Osteoblast (primary cell): ENCODE data around the gene MACF1. TPM values are rescaled to one million over a fixed set of nuclear protein-coding genes. Genes with fewer than 3 reads are reported as not detected.

Experiments
- DNase-seq: peaks from one replicate; pipeline ENCODE4 v3.0.0; 2011; ENCODE audit warnings: low spot score, mixed read lengths; ENCODE audit not compliant: insufficient read length; ENCODE audit errors: missing footprints
- H2AFZ ChIP-seq: 2 replicates; pipeline ENCODE4 v1.6.0; 2011; ENCODE audit warnings: mild to moderate bottlenecking, low read length
- H3K27ac ChIP-seq: 2 replicates; pipeline ENCODE4 v1.5.1; 2011; ENCODE audit warnings: mild to moderate bottlenecking, low read depth, low read length, moderate library complexity
- H3K27me3 ChIP-seq: 2 replicates; pipeline ENCODE4 v1.6.0; 2012; ENCODE audit warnings: mild to moderate bottlenecking, control low read depth, inconsistent platforms, low read length, moderate library complexity; ENCODE audit not compliant: insufficient read depth
- H3K36me3 ChIP-seq: 2 replicates; pipeline ENCODE4 v1.5.1; 2011; ENCODE audit warnings: mild to moderate bottlenecking, low read length, control low read depth, moderate library complexity; ENCODE audit not compliant: insufficient read depth
- H3K4me1 ChIP-seq: 2 replicates; pipeline ENCODE4 v1.5.1; 2011; ENCODE audit warnings: mild to moderate bottlenecking, low read length, control low read depth, moderate library complexity; ENCODE audit not compliant: insufficient read depth
- H3K4me2 ChIP-seq: 2 replicates; pipeline ENCODE4 v1.6.0; 2011; ENCODE audit warnings: mild to moderate bottlenecking, low read length; ENCODE audit not compliant: insufficient read depth
- H3K4me3 ChIP-seq: fragments of 200-600 bp; sonication (generic); 3 replicates; pipeline ENCODE4 v1.5.1; 2012; ENCODE audit warnings: mild to moderate bottlenecking, low read length, inconsistent platforms; ENCODE audit not compliant: insufficient read depth
- H3K79me2 ChIP-seq: 2 replicates; pipeline ENCODE4 v1.6.0; 2012; ENCODE audit warnings: mild to moderate bottlenecking, low read length, control low read depth, inconsistent platforms; ENCODE audit not compliant: insufficient read depth
- H3K9me3 ChIP-seq: 2 replicates; pipeline ENCODE4 v1.5.1; 2011; ENCODE audit warnings: low read depth, low read length, control low read depth
- H4K20me1 ChIP-seq: 2 replicates; pipeline ENCODE4 v1.6.0; 2012; ENCODE audit warnings: mild to moderate bottlenecking, low read length, control low read depth; ENCODE audit not compliant: insufficient read depth
- CTCF ChIP-seq: IDR thresholded peaks from 2 replicates; pipeline ENCODE4 v1.5.1; 2011; ENCODE audit warnings: mild to moderate bottlenecking, low read depth, low read length, moderate library complexity; ENCODE audit errors: extremely low read depth
- total RNA-seq: library from RNA; depleted of rRNA; stranded (reverse); fragments of >200 nt; gene quantifications from 2 replicates; pipeline ENCODE4 v1.2.3, GENCODE V29; 2012

The MACF1 gene
- total RNA-seq, 1 donor: 424 TPM

- no peaks in the 10 kb centered on the region for H3K27me3 ChIP-seq
- peaks cover 37% of the 10 kb centered on the region for H4K20me1 ChIP-seq
- no peak overlapping the region for H2AFZ ChIP-seq
- no peaks in the 10 kb centered on the region for H3K36me3 ChIP-seq
- peaks cover 42% of the 10 kb centered on the region for H3K4me1 ChIP-seq
- no peaks in the 10 kb centered on the region for H3K9me3 ChIP-seq
- no peak overlapping the region for H3K4me2 ChIP-seq
- no peak for TF ChIP-seq CTCF
- no peak for DNase-seq
- peaks cover 83% of the 10 kb centered on the region for H3K79me2 ChIP-seq
- H3K27ac ChIP-seq: no peak overlapping the region
- no peak overlapping the region for H3K4me3 ChIP-seq
Measured at GRCh38 chr1:39164256-39164655, 40.2 kb upstream of the MACF1 start.

GRCh38 chr1:39165049-39165448 is 39.4 kb upstream of the MACF1 start:
- Histone ChIP-seq H3K27ac (no peak overlapping the region), H3K27me3 (no peaks in the 10 kb centered on the region), H3K79me2 (peaks cover 84% of the 10 kb centered on the region), H3K4me1 (peaks cover 34% of the 10 kb centered on the region), H3K4me3 (no peak overlapping the region), H3K4me2 (no peak overlapping the region), H3K36me3 (no peaks in the 10 kb centered on the region), H4K20me1 (peaks cover 30% of the 10 kb centered on the region), H2AFZ (no peak overlapping the region), H3K9me3 (no peaks in the 10 kb centered on the region)
- TF ChIP-seq CTCF: no peak
- no peak for DNase-seq

GRCh38 chr1:39165488-39165887 is 39.0 kb upstream of the MACF1 start:
- DNase-seq: no peak
- no peaks in the 10 kb centered on the region for H3K36me3 ChIP-seq
- no peak overlapping the region for H3K4me3 ChIP-seq
- no peak for TF ChIP-seq CTCF
- peaks cover 30% of the 10 kb centered on the region for H3K4me1 ChIP-seq
- peaks cover 27% of the 10 kb centered on the region for H4K20me1 ChIP-seq
- no peak overlapping the region for H3K27ac ChIP-seq
- H2AFZ ChIP-seq: no peak overlapping the region
- H3K9me3 ChIP-seq: no peaks in the 10 kb centered on the region
- no peaks in the 10 kb centered on the region for H3K27me3 ChIP-seq
- no peak overlapping the region for H3K4me2 ChIP-seq
- H3K79me2 ChIP-seq: peaks cover 84% of the 10 kb centered on the region

GRCh38 chr1:39167632-39168209 is 36.8 kb upstream of the MACF1 start:
- Histone ChIP-seq H3K9me3 (no peaks in the 10 kb centered on the region), H3K4me3 (no peak overlapping the region), H3K27me3 (no peaks in the 10 kb centered on the region), H4K20me1 (peaks cover 23% of the 10 kb centered on the region), H3K27ac (no peak overlapping the region), H3K4me2 (no peak overlapping the region), H3K4me1 (peaks cover 27% of the 10 kb centered on the region), H3K36me3 (no peaks in the 10 kb centered on the region), H3K79me2 (peaks cover 83% of the 10 kb centered on the region), H2AFZ (no peak overlapping the region)
- no peak for DNase-seq
- no peak for TF ChIP-seq CTCF
